A549 (cell line): ENCODE measurements around the gene ST8SIA1.

Experiments
- CEBPB ChIP-seq, 2 experiments: fragments of >200 bp in 1 of 2; sonication (Bioruptor Twin) in 1 of 2; formaldehyde crosslinking in 1 of 2; IDR thresholded peaks; 2 replicates each; pipeline ENCODE4 v1.6.1; 2012 to 2016
- CHD4 ChIP-seq: fragments of 200-600 bp; sonication (generic); IDR thresholded peaks from 2 replicates; pipeline ENCODE4 v1.6.1; 2016; ENCODE audit warnings: antibody characterized with exemption, mild to moderate bottlenecking, borderline replicate concordance
- EHMT2 ChIP-seq: fragments of 200-600 bp; sonication (generic); IDR thresholded peaks from 2 replicates; pipeline ENCODE4 v1.6.1; 2016; ENCODE audit warnings: antibody characterized with exemption, low read depth, mild to moderate bottlenecking, moderate library complexity
- EP300 ChIP-seq, 2 experiments: fragments of >200 bp; sonication (Bioruptor Twin); formaldehyde crosslinking; IDR thresholded peaks; 2 replicates in 1 of 2; 3 replicates in 1 of 2; pipeline ENCODE4 v1.6.1; 2016 to 2017
- HDAC2 ChIP-seq: fragments of 200-600 bp; sonication (generic); IDR thresholded peaks from 2 replicates; pipeline ENCODE4 v1.6.1; 2016
- MAFK ChIP-seq: fragments of 450-650 bp; IDR thresholded peaks from 2 replicates; pipeline ENCODE4 v1.6.1; 2014; ENCODE audit not compliant: partially characterized antibody
- POLR2A ChIP-seq: IDR thresholded peaks from 2 replicates; pipeline ENCODE4 v1.6.1; 2012; ENCODE audit warnings: mild to moderate bottlenecking, low read length
- SMC3 ChIP-seq: fragments of >200 bp; sonication (Bioruptor Twin); formaldehyde crosslinking; IDR thresholded peaks from 3 replicates; pipeline ENCODE4 v1.6.1; 2018; ENCODE audit warnings: inconsistent platforms
- ZSCAN20 ChIP-seq: fragments of 250-450 bp; sonication (Bioruptor Pico); IDR thresholded peaks from 2 replicates; pipeline ENCODE4 v1.8.0; 2022; ENCODE audit warnings: mild to moderate bottlenecking, moderate library complexity
- TF ChIP-seq, protein P1 (sequence below): fragments of >200 bp; sonication (Bioruptor Twin); formaldehyde crosslinking; IDR thresholded peaks from 3 replicates; pipeline ENCODE4 v1.5.1; 2016
- TF ChIP-seq, protein P2 (sequence below): IDR thresholded peaks from 2 replicates; pipeline ENCODE4 v1.6.1; 2012
- TF ChIP-seq, protein P3 (sequence below): fragments of 450-650 bp; IDR thresholded peaks from 2 replicates; pipeline ENCODE4 v1.6.1; 2014; ENCODE audit warnings: antibody characterized with exemption
- TF ChIP-seq, protein P4 (sequence below): fragments of 150-350 bp; IDR thresholded peaks from 2 replicates; pipeline ENCODE4 v1.6.1; 2014; ENCODE audit warnings: low read depth, mild to moderate bottlenecking, low read length

DNA sequence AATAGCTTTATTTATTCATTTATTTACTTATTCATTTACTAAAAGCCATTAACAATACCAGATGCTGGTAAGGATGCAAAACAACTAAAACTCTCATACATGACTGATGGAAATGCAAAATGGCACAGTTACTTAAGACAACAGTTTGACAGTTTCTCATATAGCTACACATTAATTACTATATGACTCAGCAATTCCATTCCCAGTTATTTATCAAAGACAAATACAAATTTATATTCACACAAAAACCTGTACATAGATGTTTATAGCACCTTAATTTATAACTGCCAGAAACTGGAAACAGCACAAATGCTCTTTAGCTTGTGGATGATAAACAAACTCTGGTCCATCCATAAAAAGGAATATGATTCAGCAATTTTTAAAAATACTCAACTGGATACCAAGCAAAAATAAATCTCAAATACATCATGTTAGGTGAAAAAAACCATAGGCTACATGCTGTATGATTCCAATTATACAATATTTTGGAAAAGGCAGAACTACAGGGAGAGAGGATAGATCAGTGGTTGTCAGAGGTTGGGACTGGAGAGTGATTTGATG, 37.9 kb upstream of the ST8SIA1 start:
- TF ChIP-seq, protein P1, sequence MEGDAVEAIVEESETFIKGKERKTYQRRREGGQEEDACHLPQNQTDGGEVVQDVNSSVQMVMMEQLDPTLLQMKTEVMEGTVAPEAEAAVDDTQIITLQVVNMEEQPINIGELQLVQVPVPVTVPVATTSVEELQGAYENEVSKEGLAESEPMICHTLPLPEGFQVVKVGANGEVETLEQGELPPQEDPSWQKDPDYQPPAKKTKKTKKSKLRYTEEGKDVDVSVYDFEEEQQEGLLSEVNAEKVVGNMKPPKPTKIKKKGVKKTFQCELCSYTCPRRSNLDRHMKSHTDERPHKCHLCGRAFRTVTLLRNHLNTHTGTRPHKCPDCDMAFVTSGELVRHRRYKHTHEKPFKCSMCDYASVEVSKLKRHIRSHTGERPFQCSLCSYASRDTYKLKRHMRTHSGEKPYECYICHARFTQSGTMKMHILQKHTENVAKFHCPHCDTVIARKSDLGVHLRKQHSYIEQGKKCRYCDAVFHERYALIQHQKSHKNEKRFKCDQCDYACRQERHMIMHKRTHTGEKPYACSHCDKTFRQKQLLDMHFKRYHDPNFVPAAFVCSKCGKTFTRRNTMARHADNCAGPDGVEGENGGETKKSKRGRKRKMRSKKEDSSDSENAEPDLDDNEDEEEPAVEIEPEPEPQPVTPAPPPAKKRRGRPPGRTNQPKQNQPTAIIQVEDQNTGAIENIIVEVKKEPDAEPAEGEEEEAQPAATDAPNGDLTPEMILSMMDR = no peak
- no peak for TF ChIP-seq POLR2A
- TF ChIP-seq SMC3 = no peak
- TF ChIP-seq, protein P2, sequence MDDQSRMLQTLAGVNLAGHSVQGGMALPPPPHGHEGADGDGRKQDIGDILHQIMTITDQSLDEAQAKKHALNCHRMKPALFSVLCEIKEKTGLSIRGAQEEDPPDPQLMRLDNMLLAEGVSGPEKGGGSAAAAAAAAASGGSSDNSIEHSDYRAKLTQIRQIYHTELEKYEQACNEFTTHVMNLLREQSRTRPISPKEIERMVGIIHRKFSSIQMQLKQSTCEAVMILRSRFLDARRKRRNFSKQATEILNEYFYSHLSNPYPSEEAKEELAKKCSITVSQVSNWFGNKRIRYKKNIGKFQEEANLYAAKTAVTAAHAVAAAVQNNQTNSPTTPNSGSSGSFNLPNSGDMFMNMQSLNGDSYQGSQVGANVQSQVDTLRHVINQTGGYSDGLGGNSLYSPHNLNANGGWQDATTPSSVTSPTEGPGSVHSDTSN = no peak
- no peak for TF ChIP-seq CEBPB (IDR thresholded peaks at IDR 0.05)
- TF ChIP-seq MAFK = peak; percentile 87
- no peak for TF ChIP-seq EP300 (IDR thresholded peaks at IDR 0.05)
- TF ChIP-seq, protein P3, sequence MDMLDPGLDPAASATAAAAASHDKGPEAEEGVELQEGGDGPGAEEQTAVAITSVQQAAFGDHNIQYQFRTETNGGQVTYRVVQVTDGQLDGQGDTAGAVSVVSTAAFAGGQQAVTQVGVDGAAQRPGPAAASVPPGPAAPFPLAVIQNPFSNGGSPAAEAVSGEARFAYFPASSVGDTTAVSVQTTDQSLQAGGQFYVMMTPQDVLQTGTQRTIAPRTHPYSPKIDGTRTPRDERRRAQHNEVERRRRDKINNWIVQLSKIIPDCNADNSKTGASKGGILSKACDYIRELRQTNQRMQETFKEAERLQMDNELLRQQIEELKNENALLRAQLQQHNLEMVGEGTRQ = no peak
- no peak for TF ChIP-seq ZSCAN20
- no peak for TF ChIP-seq HDAC2
- TF ChIP-seq, protein P4, sequence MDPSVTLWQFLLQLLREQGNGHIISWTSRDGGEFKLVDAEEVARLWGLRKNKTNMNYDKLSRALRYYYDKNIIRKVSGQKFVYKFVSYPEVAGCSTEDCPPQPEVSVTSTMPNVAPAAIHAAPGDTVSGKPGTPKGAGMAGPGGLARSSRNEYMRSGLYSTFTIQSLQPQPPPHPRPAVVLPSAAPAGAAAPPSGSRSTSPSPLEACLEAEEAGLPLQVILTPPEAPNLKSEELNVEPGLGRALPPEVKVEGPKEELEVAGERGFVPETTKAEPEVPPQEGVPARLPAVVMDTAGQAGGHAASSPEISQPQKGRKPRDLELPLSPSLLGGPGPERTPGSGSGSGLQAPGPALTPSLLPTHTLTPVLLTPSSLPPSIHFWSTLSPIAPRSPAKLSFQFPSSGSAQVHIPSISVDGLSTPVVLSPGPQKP = no peak
- no peak for TF ChIP-seq CHD4
- no peak for TF ChIP-seq EHMT2
